Upper lobe of right lung (tissue), 1 donor: ENCODE results near the gene MND1. TPM values are rescaled to one million over a fixed set of nuclear protein-coding genes. Genes with fewer than 3 reads are reported as not detected.
"Not testable (repeated sequence)": the region's sequence is repeated elsewhere in the genome, so short reads cannot be mapped to it uniquely, and the experiment has no call there.

Source experiments
- ATAC-seq: fragments of 200-7000 bp; cut with Tn5 transposase; one replicate; pipeline ENCODE4 v1.9.1; 2020; ENCODE audit warnings: mild to moderate bottlenecking, moderate library complexity
- DNase-seq: peaks from one replicate; pipeline ENCODE4 v3.0.0-alpha.2; 2020
- H3K27ac ChIP-seq: fragments of 200-600 bp; one replicate; pipeline ENCODE4 v1.8.0; 2022
- H3K27me3 ChIP-seq: fragments of 200-600 bp; one replicate; pipeline ENCODE4 v1.8.0; 2022; ENCODE audit warnings: mild to moderate bottlenecking
- H3K36me3 ChIP-seq: fragments of 200-600 bp; one replicate; pipeline ENCODE4 v1.8.0; 2022
- H3K4me1 ChIP-seq: fragments of 200-600 bp; one replicate; pipeline ENCODE4 v1.8.0; 2022
- H3K4me3 ChIP-seq: fragments of 200-600 bp; one replicate; pipeline ENCODE4 v1.8.0; 2022; ENCODE audit warnings: mild to moderate bottlenecking
- H3K9me3 ChIP-seq: fragments of 200-600 bp; one replicate; pipeline ENCODE4 v1.8.0; 2022
- intact Hi-C: fragments of 100-400 bp; cut with DNase I; formaldehyde crosslinking; loops from one replicate; pipeline ENCODE4 v1.11.0; 2022
- total RNA-seq: library from RNA; stranded (reverse); fragmentation: NEBNext Ultra II Directional; extraction: Animal tissue kit (Norgen Biotek cat#: 25700); gene quantifications from one replicate; pipeline ENCODE4 v1.2.1, GENCODE V29; 2021
- TF ChIP-seq, protein P1 (sequence below): fragments of 200-600 bp; IDR thresholded peaks from one replicate; pipeline ENCODE4 v1.8.0; 2022; ENCODE audit warnings: antibody characterized with exemption
- donor health status: DM: no; HTN: yes; CAD: no; lungs with severe emphysema.

The MND1 gene
- total RNA-seq, 1 donor from 2014 or later = not detected

DNA sequence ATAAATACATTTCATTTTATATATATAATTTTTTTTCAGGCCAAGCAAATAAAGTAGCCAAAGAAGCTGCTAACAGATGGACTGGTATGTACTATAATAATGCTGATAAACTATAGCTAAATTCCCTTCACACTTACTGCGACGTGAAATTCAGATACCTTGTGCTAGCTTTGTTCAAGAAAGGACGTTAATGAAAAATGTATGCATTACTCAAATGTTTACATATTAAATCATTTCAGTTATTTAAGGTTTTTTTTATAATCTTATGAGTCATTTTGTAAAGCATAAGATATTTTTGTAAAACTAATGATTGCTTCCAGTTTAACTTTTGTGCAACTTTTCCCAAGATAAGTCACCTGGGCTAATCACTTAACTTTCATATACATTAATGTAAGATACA, 64.4 kb downstream of the MND1 start:
- no peak for ATAC-seq
- intact Hi-C loops = no loop called here

DNA sequence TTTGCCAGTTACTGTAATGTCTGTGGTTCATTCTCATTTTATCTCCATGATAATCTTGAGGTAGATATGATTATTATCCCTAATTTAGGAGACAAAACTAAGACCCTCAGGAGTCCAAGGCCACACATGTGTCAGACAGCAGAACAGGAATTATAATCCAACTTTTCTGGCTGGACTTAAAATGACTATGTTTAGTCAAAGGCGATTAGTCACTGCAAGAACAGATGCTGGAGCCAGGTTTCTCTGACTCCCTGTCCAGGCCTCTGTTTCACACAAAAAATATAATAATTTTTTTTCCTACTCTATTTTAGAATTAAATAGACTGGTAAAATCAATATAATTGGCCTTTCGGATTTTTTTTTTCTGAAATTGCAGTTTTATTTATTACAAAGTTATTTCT, 64.9 kb downstream of the MND1 start:
- Histone ChIP-seq H3K36me3 (no peaks in the 10 kb centered on the region), H3K4me1 (no peaks in the 10 kb centered on the region), H3K27me3 (no peaks in the 10 kb centered on the region), H3K27ac (no peak overlapping the region), H3K4me3 (no peak overlapping the region), H3K9me3 (no peaks in the 10 kb centered on the region)
- intact Hi-C loops = no loop called here
- TF ChIP-seq, protein P1, sequence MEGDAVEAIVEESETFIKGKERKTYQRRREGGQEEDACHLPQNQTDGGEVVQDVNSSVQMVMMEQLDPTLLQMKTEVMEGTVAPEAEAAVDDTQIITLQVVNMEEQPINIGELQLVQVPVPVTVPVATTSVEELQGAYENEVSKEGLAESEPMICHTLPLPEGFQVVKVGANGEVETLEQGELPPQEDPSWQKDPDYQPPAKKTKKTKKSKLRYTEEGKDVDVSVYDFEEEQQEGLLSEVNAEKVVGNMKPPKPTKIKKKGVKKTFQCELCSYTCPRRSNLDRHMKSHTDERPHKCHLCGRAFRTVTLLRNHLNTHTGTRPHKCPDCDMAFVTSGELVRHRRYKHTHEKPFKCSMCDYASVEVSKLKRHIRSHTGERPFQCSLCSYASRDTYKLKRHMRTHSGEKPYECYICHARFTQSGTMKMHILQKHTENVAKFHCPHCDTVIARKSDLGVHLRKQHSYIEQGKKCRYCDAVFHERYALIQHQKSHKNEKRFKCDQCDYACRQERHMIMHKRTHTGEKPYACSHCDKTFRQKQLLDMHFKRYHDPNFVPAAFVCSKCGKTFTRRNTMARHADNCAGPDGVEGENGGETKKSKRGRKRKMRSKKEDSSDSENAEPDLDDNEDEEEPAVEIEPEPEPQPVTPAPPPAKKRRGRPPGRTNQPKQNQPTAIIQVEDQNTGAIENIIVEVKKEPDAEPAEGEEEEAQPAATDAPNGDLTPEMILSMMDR = no peak
- ATAC-seq (no peak), DNase-seq (no peak)

More for the DNA sequence above, 64.4 kb downstream of the MND1 start:
- no peak overlapping the region for H3K27ac ChIP-seq
- H3K4me3 ChIP-seq = no peak overlapping the region
- no peaks in the 10 kb centered on the region for H3K9me3 ChIP-seq
- no peaks in the 10 kb centered on the region for H3K27me3 ChIP-seq
- no peak for DNase-seq
- H3K36me3 ChIP-seq = no peaks in the 10 kb centered on the region
- TF ChIP-seq, protein P1 = no peak
- H3K4me1 ChIP-seq = no peaks in the 10 kb centered on the region

DNA sequence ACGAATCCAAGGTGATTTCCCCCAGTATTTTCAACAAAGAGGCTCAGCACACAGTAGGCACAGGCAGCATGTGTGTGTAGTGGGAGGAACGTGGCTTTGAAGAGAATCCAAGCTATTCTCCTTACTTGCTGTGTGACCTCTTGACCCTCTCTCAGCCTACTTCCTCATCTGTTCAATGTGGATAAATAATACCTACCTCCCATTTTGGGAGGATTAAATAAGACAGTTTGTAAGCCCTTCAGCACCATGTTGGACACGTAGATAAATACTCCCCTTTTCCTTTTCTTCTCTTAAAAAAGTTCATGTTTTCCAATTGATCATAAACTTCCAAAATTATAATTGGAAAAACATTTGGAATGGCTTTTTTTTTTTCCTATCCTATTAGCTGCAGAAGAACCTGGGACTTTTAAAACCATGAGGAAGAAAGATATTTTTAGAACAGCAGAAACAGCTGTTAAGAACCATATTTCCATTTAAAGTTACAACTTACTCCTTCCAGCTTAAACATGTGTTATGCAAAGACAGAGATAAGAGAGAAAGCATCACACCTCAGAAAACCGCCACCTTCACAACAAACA, 65.5 kb downstream of the MND1 start:
- intact Hi-C loops = no loop called here
- H3K9me3 ChIP-seq = no peaks in the 10 kb centered on the region
- H3K4me1 ChIP-seq = no peaks in the 10 kb centered on the region
- ATAC-seq (peak; percentile 51), DNase-seq (no peak)
- no peaks in the 10 kb centered on the region for H3K27me3 ChIP-seq
- TF ChIP-seq, protein P1 = no peak
- H3K36me3 ChIP-seq = no peaks in the 10 kb centered on the region
- H3K4me3 ChIP-seq = no peak overlapping the region
- no peak overlapping the region for H3K27ac ChIP-seq

DNA sequence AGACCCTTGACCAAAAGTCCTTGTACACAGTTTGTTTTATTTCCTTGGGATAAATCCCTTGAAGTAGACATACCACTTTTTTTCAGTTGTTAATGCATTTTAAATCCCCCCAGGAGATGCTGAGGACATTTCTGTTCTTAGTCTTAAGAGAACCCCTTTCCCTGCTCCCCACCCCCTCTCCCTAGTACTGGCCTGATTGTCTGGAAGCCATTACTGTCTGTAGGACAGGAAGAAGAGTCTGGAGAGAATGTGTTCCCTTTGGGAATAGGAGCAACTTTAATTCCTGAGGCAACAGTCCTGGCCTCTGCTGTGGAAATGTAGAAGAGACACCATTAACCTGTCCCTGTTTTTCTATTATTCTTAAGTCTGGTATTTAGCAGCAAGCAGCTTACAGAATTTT, 69.4 kb downstream of the MND1 start:
- Histone ChIP-seq H3K36me3 (no peaks in the 10 kb centered on the region), H3K27me3 (no peaks in the 10 kb centered on the region), H3K27ac (no peak overlapping the region), H3K4me3 (no peak overlapping the region), H3K9me3 (no peaks in the 10 kb centered on the region), H3K4me1 (no peaks in the 10 kb centered on the region)
- TF ChIP-seq, protein P1 = no peak
- ATAC-seq = no peak
- no peak for DNase-seq
- intact Hi-C loops = no loop called here

DNA sequence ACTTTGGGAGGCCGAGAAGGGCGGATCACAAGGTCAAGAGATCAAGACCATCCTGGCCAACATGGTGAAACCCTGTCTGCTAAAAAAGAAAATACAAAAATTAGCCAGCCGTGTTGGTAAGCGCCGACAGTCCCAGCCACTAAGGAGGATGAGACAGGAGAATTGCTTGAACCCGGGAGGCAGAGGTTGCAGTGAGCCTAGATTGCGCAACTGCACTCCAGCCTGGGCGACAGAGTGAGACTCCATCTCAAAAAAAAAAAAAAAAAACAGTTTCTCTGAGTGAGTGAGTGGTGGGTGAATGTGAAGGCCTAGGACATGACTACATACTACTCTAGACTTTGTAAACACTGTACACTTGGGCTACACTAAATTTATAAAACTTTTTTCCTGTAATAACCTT, 72.0 kb downstream of the MND1 start:
- H3K4me3 ChIP-seq, ATAC-seq, DNase-seq, H3K36me3 ChIP-seq, H3K9me3 ChIP-seq, H3K27me3 ChIP-seq, intact Hi-C loops, H3K27ac ChIP-seq, H3K4me1 ChIP-seq: not testable (repeated sequence)

DNA sequence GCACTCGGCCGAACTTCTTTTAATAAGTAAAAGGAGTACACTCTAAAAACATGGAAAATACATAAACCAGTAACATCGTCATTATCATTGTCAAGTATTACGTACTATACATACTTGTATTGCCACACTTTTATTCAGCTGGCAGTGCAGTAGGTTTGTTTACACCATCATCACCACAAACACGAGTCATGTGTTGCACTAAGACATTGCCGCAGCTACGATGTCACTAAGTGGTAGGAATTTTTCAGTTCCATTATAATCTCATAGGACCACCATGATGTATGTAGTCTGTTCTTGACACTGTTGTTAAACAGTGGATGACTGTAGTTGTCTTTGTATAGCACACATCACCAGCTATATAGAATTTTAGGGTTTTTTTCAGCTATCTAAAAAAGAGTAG, 73.6 kb downstream of the MND1 start:
- no peaks in the 10 kb centered on the region for H3K4me1 ChIP-seq
- no peaks in the 10 kb centered on the region for H3K9me3 ChIP-seq
- intact Hi-C loops = no loop called here
- H3K27me3 ChIP-seq = no peaks in the 10 kb centered on the region
- ATAC-seq (no peak), DNase-seq (no peak)
- TF ChIP-seq, protein P1 = no peak
- no peaks in the 10 kb centered on the region for H3K36me3 ChIP-seq
- H3K27ac ChIP-seq = no peak overlapping the region
- H3K4me3 ChIP-seq = no peak overlapping the region
